ENCODE data around the gene SEPHS2. TPM values are rescaled to one million over a fixed set of nuclear protein-coding genes. Genes with fewer than 3 reads are reported as not detected.

The SEPHS2 gene
- total and polyA plus RNA-seq, 2 donors from 2014 or later = 82.3 to 137 TPM

DNA sequence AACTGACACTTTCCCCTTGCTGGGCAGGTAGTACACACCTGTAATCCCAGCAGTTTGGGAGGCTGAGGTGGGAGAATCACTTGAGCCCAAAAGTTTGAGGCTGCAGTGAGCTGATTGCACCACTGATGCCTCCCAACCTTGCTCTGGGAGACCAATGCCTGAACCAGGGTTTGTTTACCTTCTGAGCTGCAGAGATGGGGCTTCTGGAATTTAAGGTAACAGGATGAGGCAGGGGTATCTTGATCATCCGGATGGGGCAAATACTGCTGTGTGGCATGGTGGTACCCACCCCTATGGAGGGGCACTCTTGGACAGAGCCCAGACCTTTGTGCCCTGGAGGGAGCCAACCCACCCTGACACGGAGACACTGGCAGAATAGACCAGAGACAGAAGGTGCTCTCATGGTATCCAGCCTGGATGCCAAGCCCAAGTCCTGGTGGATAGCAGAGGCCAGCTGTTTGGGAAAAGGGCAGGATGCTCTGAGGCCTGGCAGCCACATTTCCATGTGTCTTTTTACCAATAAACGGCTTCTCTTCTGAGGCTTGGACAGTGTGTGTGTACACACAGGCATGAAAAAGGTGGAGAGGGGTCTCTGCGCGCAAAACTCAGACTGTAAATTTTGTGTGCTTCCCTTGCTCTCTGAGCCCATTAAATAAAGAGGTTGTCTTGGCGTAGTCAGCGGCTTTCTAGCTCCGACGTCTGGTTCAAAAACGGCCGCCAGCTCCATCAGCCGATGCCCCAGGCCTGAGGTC is 46.1 kb downstream of the SEPHS2 start:
- Histone ChIP-seq H3K27ac (ENCODE audit: low read depth in 2 of 2, low read length in 2 of 2) (peak overlapping the region; percentile 76 to 83), H3K36me3 (ENCODE audit: control insufficient read depth in 2 of 3, insufficient read depth in 3 of 3, low read length in 3 of 3) (peaks cover 0 to 3% (median 0%) of the 10 kb centered on the region in 3 donors), H3K4me3 (ENCODE audit: low read length in 3 of 3) (peak overlapping the region; percentile 44 to 77 (median 65)), H3K9ac (ENCODE audit: low read length in 3 of 3) (peak overlapping the region; percentile 15 to 80 (median 64)), H3K4me1 (ENCODE audit: control insufficient read depth in 2 of 3, insufficient read depth in 2 of 3, low read depth in 1 of 3, low read length in 3 of 3) (peaks cover 0 to 6% (median 5%) of the 10 kb centered on the region in 3 donors), H3K9me3 (ENCODE audit: control insufficient read depth in 2 of 3, insufficient read depth in 1 of 3, low read length in 3 of 3) (no peaks in the 10 kb centered on the region), H3K27me3 (ENCODE audit: control insufficient read depth, insufficient read depth, low read length) (no peaks in the 10 kb centered on the region)
- no peak for TF ChIP-seq CTCF (IDR thresholded peaks at IDR 0.05; ENCODE audit: borderline replicate concordance, extremely low read depth, insufficient read depth)
- DNase-seq (peak in 1 of 5 donors; percentile 62), FAIRE-seq (no peak)
- intact Hi-C loops (cut with DNase I) = no loop called here

DNA sequence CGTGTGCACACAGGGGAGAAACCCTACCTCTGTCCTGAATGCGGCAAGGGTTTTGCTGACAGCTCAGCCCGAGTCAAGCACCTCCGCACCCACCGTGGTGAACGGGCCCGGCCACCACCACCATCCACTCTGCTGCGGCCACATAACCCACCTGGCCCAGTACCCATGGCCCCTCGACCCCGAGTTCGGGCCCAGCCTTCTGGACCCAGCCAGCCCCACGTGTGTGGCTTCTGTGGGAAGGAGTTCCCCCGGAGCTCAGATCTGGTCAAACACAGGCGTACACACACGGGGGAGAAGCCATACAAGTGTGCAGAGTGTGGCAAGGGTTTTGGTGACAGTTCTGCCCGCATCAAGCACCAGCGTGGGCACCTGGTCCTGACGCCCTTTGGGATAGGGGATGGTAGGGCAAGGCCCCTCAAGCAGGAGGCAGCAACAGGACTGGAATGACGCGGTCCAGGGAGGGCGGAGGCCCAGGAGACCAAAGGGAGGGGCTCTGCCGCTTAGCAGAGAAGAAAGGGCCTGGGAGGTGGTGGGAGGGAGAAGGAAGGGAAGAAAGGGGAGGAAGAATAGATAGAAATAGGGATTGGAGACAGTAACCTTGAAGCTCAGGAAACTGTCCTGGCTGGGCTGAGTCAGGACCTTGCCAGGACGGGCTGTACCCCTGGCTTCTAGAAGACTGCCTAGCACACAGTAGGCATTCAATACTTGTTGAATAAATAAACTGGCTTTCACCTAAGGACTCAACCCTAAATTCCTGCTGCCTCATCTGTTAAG is 46.8 kb downstream of the SEPHS2 start:
- FAIRE-seq (no peak), DNase-seq (peak in 1 of 5 donors; percentile 56)
- Histone ChIP-seq H3K4me3 (ENCODE audit: low read length in 3 of 3) (no peak overlapping the region), H3K27me3 (ENCODE audit: control insufficient read depth, insufficient read depth, low read length) (no peaks in the 10 kb centered on the region), H3K36me3 (ENCODE audit: control insufficient read depth in 2 of 3, insufficient read depth in 3 of 3, low read length in 3 of 3) (peaks cover 0 to 3% (median 0%) of the 10 kb centered on the region in 3 donors), H3K9me3 (ENCODE audit: control insufficient read depth in 2 of 3, insufficient read depth in 1 of 3, low read length in 3 of 3) (no peaks in the 10 kb centered on the region), H3K4me1 (ENCODE audit: control insufficient read depth in 2 of 3, insufficient read depth in 2 of 3, low read depth in 1 of 3, low read length in 3 of 3) (peaks cover 0 to 9% (median 6%) of the 10 kb centered on the region in 3 donors), H3K27ac (ENCODE audit: low read depth in 2 of 2, low read length in 2 of 2) (no peak overlapping the region), H3K9ac (ENCODE audit: low read length in 3 of 3) (no peak overlapping the region)
- intact Hi-C loops (cut with DNase I) = no loop called here
- TF ChIP-seq CTCF (IDR thresholded peaks at IDR 0.05; ENCODE audit: borderline replicate concordance, extremely low read depth, insufficient read depth) = no peak

DNA sequence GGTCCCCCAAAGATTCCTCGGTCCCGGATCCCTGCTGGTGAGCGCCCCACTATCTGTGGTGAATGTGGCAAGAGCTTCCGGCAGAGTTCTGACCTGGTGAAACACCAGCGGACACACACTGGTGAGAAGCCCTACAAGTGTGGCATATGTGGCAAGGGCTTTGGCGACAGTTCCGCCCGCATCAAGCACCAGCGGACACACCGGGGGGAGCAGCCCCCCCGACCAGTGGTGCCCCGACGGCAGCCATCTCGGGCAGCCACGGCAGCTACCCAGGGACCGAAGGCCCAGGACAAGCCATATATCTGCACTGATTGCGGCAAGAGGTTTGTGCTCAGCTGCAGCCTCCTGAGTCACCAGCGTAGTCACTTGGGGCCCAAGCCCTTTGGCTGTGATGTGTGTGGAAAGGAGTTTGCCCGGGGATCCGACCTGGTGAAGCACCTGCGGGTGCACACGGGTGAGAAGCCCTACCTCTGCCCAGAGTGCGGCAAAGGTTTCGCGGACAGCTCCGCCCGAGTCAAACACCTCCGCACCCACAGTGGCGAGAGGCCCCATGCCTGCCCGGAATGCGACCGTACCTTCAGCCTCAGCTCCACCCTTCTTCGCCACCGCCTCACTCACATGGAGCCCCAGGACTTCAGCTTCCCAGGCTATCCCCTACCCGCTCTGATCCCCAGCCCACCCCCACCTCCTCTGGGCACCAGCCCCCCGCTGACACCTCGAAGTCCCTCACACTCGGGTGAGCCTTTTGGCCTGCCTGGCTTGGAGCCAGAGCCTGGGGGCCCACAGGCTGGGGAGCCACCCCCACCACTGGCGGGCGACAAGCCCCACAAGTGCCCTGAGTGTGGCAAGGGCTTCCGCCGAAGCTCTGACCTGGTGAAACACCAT is 47.7 kb downstream of the SEPHS2 start:
- no peak for TF ChIP-seq CTCF (IDR thresholded peaks at IDR 0.05; ENCODE audit: borderline replicate concordance, extremely low read depth, insufficient read depth)

More for the DNA sequence above, 47.7 kb downstream of the SEPHS2 start:
- Histone ChIP-seq H3K4me3 (ENCODE audit: low read length in 3 of 3) (no peak overlapping the region), H3K27me3 (ENCODE audit: control insufficient read depth, insufficient read depth, low read length) (no peaks in the 10 kb centered on the region), H3K4me1 (ENCODE audit: control insufficient read depth in 2 of 3, insufficient read depth in 2 of 3, low read depth in 1 of 3, low read length in 3 of 3) (peaks cover 0 to 9% (median 6%) of the 10 kb centered on the region in 3 donors), H3K9me3 (ENCODE audit: control insufficient read depth in 2 of 3, insufficient read depth in 1 of 3, low read length in 3 of 3) (no peaks in the 10 kb centered on the region), H3K9ac (ENCODE audit: low read length in 3 of 3) (no peak overlapping the region), H3K27ac (ENCODE audit: low read depth in 2 of 2, low read length in 2 of 2) (no peak overlapping the region), H3K36me3 (ENCODE audit: control insufficient read depth in 2 of 3, insufficient read depth in 3 of 3, low read length in 3 of 3) (peaks cover 0 to 3% (median 0%) of the 10 kb centered on the region in 3 donors)
- DNase-seq (peak in 1 of 5 donors; percentile 54), FAIRE-seq (no peak)
- intact Hi-C loops (cut with DNase I) = no loop called here

All from kidney (tissue), 14 donors.